ENCODE data around the gene ARHGAP1. TPM values are rescaled to one million over a fixed set of nuclear protein-coding genes. Genes with fewer than 3 reads are reported as not detected.
A peak's percentile ranks its signal among the peaks of the same experiment; 100 is the strongest.

Gene ARHGAP1
- total and polyA plus RNA-seq, 2 of the 4 experiments (the other 2 are of a cell fraction) = 46.6 to 78.8 TPM

GRCh38 chr11:46649180-46649738 lies 51.2 kb downstream of the ARHGAP1 start:
- H2AK9ac ChIP-seq (replicated peaks; ENCODE audit: low read depth, low read length, poor library complexity) = no peak overlapping the region
- CTCF ChIA-PET = interaction anchor here (0.8 to 2.0 kb wide), 3 partner anchors 11 to 39 kb away, joined by 3 to 5 read pairs (median 4); no protein-coding TSS in a partner anchor
- peak overlapping the region; percentile 93 for H2BK120ac ChIP-seq (ENCODE audit: low read depth, low read length)
- no peaks in the 10 kb centered on the region for H3K9me3 ChIP-seq (ENCODE audit: control insufficient read depth, insufficient read depth, low read length)
- peak overlapping the region; percentile 98 for H4K5ac ChIP-seq (ENCODE audit: low read depth, low read length)
- H3K9me1 ChIP-seq (ENCODE audit: insufficient read depth, low read length) = 0 out of 2 replicates have a peak, but pooled peaks cover 5% of the 10 kb centered on the region
- H3K4me3 ChIP-seq (ENCODE audit: insufficient read depth, low read depth, low read length) = no peak overlapping the region; the same call in 1 of the 2 replicates
- BruUV-seq (replicated peaks) = no TSS peak
- H3K79me1 ChIP-seq (ENCODE audit: low read depth in 1 of 2, low read length in 2 of 2) = peaks cover 9 to 37% of the 10 kb centered on the region in 2 experiments; a peak in 3 of 4 replicates
- intact Hi-C loops (cut with micrococcal nuclease) = no loop called here
- H2BK5ac ChIP-seq (ENCODE audit: low read depth, low read length, poor library complexity, severe bottlenecking) = peak overlapping the region; percentile 95
- peak overlapping the region; percentile 58 for H3K9ac ChIP-seq (ENCODE audit: low read depth, low read length)
- H4K8ac ChIP-seq (ENCODE audit: low read depth in 2 of 2, low read length in 2 of 2) = peak overlapping the region in 1 of 2 experiments; percentile 86; a peak in 2 of 4 replicates
- H3K4me1 ChIP-seq (ENCODE audit: control insufficient read depth, insufficient read depth, low read length) = peaks cover 8% of the 10 kb centered on the region
- peak overlapping the region; percentile 97 for H3K27ac ChIP-seq (ENCODE audit: insufficient read depth, low read length)
- H3K14ac ChIP-seq (replicated peaks; ENCODE audit: low read depth, low read length) = peak overlapping the region; percentile 90
- peak overlapping the region; percentile 82 for H3K56ac ChIP-seq (ENCODE audit: extremely low read depth, insufficient read depth, low read length)
- peak overlapping the region; percentile 95 for H3K4ac ChIP-seq (ENCODE audit: low read depth, low read length)
- H2BK15ac ChIP-seq (ENCODE audit: low read depth, low read length) = peak overlapping the region; percentile 18; the same call in 1 of the 3 replicates
- peak overlapping the region; percentile 72 for H2AFZ ChIP-seq (replicated peaks; ENCODE audit: low read length, poor library complexity)
- peaks cover 29% of the 10 kb centered on the region for H3K36me3 ChIP-seq (ENCODE audit: control insufficient read depth, insufficient read depth, low read length)
- WGBS, 2 experiments (ENCODE audit: extremely low coverage in 2 of 2, insufficient read length in 1 of 2) = 0% methylated on average over 1 of the region's 2 CpGs; no CpG with 5 or more reads in 1 of the 2 experiments
- H3K27me3 ChIP-seq (ENCODE audit: control insufficient read depth, insufficient read depth, low read length) = no peaks in the 10 kb centered on the region
- POLR2A ChIA-PET (ENCODE audit: unreplicated experiment) = interaction anchor here (0.8 kb wide), 1 partner anchor 38 kb away, joined by 5 read pairs; no protein-coding TSS in a partner anchor
- H2BK20ac ChIP-seq (ENCODE audit: low read depth, low read length) = peak overlapping the region; percentile 89
- DNase-seq = peak; percentile 97
- peak; percentile 95 for ATAC-seq (ENCODE audit: low read depth)
- peak overlapping the region; percentile 67 for H4K91ac ChIP-seq (ENCODE audit: insufficient read depth, low read depth, low read length)
- H2AK5ac ChIP-seq (ENCODE audit: low read depth, low read length) = no peak overlapping the region
- in situ Hi-C loops (cut with MboI; ENCODE audit: low sequenced_read_pairs) = no loop called here
- dilution Hi-C loops (cut with HindIII; ENCODE audit: low sequenced_read_pairs, unreplicated experiment) = no loop called here
- TF ChIP-seq BHLHE40 (IDR thresholded peaks at IDR 0.05; ENCODE audit: low read depth, low read length) (no peak), RAD21 (IDR thresholded peaks at IDR 0.05; ENCODE audit: low read length) (no peak), MAZ (IDR thresholded peaks at IDR 0.05; ENCODE audit: borderline replicate concordance, low read depth, low read length) (no peak)
- H3K18ac ChIP-seq (ENCODE audit: low read depth, low read length) = peak overlapping the region; percentile 99
- peak overlapping the region; percentile 93 for H3K4me2 ChIP-seq (ENCODE audit: low read depth, low read length)
- peak overlapping the region; percentile 78 for H3K23ac ChIP-seq (ENCODE audit: low read depth, low read length)
- peaks cover 3% of the 10 kb centered on the region; the same call in 1 of the 2 replicates for H4K20me1 ChIP-seq (ENCODE audit: insufficient read depth, low read length)
